SHP77 treated with DMSO at 0.1 percent for 48 hours (cell line): ENCODE data around the gene IL26.
"Not testable (repeated sequence)": the region's sequence is repeated elsewhere in the genome, so short reads cannot be mapped to it uniquely, and the experiment has no call there.

ENCODE experiments used
- DNase-seq: peaks from one replicate; lab custom pipeline; 2025; lab: John Stamatoyannopoulos, UW

IL26 gene

DNA sequence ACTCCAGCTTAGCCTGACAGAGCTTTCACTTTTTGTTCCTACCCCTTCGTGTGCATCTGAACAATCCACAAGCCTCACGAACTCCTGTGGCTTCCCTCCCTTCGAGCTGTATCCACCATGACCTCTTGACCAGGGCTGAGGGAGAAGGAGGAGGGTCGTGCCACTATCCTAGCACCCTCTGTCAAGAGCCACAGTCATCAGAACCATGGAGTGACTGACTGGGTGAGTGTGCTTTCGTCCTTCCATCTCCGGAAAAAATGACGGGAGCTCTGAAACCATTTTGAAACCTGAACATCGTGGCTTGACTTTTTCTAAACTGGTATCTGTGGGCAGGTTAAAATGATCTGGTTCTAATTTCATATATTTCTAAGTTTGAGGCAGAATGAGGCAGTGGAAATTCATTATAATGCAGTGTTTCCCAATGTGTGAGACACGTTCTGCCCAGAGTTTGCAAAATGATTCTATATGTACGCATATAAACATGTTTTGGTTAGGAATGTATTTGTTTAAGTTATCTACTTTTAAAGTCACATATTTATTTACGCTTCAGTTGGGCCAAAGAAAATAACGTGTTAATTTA lies 27.0 kb downstream of the IL26 start:
- no peak for DNase-seq

DNA sequence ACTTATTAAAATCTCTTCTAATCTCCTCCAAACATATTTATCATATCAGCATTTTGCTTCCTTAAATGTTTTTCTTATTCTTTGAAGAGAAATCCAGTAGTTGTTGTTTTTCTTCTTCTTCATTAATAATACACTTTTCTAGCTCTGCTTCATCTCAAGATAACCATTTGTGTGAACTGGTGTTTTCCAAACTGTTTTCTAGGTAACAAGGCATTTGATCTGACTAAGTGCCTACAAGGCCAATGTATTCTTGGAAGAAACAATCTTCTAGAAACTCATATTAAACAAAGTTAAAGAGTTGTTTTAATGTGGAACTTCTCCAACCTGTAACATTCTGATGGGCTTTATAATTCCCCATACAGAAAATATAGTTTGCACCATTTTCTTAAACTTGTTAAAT lies 35.3 kb downstream of the IL26 start:
- no peak for DNase-seq

DNA sequence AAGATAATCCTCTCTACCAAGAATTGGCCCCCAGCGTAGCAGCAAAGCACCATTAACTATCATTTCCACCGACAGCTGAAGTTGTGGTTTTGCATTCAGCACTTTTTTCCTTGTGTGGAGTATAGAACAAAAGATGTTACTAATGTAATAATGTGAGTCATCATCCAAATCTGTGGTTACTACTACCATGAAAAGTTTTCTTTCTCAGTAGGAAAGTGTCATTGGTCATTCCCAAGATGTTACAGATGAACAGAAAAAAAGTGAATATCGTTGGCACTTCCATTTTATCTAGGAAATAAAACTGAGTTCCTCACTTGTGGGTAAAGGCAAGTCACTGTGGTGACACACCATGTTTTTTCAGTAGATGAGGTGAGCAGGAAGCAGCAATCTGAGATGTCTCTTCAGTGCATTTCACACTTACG lies 35.8 kb downstream of the IL26 start:
- no peak for DNase-seq

GRCh38 chr12:68185598-68185997 lies 40.0 kb downstream of the IL26 start:
- DNase-seq, result no peak

GRCh38 chr12:68180792-68181744 lies 44.5 kb downstream of the IL26 start:
- DNase-seq, result no peak

GRCh38 chr12:68178774-68179439 lies 46.7 kb downstream of the IL26 start:
- DNase-seq, result no peak

GRCh38 chr12:68178184-68178583 lies 47.4 kb downstream of the IL26 start:
- DNase-seq, result no peak

DNA sequence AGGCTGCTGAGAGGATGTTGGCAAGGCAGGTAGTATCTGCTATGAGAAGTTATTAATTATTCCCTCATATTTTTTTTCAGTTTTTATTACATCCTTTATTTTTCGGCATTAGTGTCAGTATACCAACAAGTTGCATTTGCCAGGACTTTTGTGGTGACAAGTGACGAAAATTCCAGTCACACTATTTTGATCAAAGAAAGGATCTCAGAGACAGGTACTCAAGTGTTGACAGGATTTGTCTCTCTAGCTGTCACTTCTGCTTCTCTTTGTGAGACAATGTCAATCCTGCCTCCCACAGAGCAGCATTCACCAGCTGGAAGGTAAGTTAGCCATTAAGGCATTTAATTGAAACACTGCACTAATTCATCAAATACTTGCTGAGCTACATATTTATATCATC lies 48.0 kb downstream of the IL26 start:
- DNase-seq, result no peak

DNA sequence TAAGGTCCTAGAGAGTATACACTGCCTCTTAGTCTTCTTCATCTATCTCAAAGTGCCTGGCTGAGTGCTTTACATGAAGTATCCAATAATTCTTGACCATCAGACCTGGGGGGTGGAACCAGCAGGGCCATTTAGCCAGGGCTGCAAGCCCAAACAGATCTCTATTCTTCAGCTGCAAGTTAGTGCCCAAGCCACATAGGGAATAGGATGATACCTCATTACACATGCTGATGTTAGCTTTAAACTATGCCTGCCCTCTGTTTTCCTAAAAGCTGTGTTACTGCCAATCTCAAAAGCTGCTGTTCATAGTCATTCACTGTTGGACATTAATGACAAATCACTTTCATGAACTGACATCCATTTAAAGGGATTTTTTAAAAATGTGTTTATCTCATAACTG lies 49.4 kb downstream of the IL26 start:
- DNase-seq, result no peak

DNA sequence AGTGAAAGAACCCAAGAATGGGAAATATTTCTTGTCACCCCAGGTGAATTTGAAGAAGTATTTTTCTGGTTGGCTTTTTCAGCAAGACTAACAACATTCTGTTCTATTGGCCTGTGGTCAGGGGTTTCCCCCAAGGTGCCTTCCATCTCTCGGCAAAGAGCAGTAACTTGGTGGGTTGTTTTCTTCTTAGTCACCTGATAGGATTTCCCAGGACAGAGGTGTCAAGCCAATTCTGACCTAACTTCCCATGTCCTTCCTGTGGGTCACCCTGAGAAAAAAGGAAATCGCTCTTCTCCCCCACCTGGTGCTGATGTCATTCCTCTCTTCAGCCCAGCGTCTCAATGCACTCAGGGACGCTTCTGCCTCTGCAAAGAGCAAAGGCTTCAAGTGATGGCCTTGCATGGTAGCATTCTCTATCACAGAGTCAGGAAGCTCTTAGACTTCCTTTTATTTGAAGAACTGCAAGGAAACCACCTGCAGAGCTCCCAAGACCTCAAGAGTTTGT lies 50.0 kb downstream of the IL26 start:
- no peak for DNase-seq

- DNase-seq, result not testable (repeated sequence)
These were observed 50.8 kb downstream of the IL26 start for GRCh38 chr12:68174761-68175160.

DNA sequence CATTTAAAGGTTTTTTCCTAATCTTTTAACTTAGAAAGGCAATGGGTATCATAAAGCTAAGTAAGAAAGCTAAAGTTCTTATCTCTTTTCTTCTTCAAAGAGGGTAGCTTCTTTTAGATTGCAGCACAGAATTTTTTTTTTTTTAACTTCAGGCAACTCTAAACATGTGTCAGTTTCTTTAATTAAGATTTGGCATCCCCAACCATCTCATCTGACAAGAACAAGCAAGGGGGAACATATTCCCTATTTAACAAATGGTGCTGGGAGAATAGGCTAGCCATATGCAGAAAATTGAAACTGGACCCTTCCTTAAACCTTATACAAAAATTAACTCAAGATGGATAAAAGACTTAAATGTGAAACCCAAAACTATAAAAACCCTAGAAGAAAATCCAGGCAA lies 51.8 kb downstream of the IL26 start:
- no peak for DNase-seq

DNA sequence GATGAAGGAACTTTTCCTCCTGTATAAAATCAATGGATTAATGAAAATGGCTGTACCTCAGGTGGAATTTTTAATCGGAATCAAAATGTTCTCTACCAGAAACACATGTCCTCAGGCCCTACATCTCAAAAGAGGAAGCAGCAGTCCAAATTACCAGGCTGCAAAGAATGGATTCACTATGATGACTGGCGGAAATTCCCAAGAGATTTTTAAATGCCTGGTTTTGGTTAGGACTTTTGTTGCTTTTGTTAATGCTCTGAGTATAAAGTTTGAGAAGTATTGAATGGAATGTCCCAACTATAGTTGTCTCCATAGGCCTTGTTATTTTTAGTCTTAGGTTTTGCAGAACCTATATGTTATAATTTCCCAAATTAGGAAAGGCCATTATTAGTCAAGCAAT lies 54.9 kb downstream of the IL26 start:
- no peak for DNase-seq

GRCh38 chr12:68169213-68169889 lies 56.3 kb downstream of the IL26 start:
- DNase-seq, result no peak

DNA sequence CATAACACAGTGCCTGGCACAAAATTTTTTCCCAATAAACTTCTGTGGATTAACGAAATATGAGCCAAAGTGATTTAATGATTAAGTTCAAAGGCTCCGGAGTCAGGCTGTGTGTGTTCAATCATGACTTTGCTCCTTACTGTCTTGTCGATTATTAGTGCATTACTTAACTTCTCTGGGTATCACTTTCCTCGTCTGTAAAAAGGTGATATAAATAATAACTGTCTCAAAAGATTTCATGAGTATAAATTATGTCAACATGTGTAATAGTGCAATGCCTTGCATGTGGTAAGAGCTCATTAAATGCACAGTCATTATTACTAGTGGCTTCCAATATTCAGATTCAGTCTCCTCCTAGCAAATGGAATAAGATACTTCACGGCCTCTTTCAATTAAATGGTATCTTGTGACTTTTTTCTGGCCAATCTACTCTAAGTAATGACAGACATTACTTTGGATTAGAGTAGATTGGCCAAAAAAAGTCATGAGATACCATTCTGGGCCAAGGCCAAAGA lies 59.2 kb downstream of the IL26 start:
- DNase-seq, result no peak

DNA sequence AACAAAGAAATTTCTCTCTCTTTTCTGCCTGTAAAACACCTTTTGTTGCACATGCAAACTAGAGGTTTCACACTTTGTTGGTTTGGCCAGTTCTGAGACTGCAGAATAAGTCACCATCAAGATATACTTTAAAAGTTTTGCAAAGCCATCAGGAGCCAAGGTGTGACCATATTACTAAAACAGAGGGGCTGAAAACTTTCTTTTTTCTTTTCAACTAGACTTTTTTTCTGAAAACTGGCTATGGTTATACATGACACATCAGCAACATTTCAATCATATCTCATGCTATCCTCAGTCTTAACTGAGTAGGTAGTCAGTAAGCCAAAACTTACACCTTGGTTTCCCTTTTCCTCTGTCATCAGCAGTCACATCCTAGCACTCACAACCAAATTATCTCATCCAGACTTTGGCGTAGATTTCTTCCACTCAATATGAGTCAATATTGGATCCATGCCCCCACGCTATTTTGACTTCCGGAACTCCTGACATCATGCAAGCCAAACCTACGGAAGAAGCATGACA lies 62.0 kb downstream of the IL26 start:
- DNase-seq, result no peak

- no peak for DNase-seq
These were observed 63.2 kb downstream of the IL26 start for GRCh38 chr12:68162374-68162773.

GRCh38 chr12:68159681-68160304 lies 65.8 kb downstream of the IL26 start, which contains the start of gene IFNG:
IFNG (minus strand) TSS chr12:68159740; CDS start chr12:68159615, 125 bp downstream.
- DNase-seq, result no peak

GRCh38 chr12:68158432-68158831 lies 67.2 kb downstream of the IL26 start:
- DNase-seq, result no peak

DNA sequence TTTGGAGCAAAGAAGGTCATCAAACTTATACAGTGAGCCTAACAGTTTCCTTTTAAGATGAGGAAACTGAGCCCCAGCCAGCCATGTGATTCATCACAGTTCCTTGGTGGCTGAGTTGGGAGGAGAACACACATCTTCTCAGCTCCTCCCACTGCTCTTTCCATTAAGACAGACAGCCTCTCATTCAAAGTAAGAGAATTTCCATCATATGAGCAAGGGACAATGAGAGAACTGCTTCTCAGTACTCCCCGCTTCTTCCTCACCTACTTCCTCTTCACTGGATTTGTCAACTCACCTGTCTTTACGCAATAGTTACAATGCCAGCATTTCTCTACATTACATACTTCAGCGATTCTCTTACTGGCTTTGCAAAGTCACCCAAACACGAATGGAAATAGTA lies 68.2 kb downstream of the IL26 start:
- DNase-seq, result no peak

GRCh38 chr12:68156636-68157035 lies 69.0 kb downstream of the IL26 start:
- no peak for DNase-seq
